NCI-H2029 treated with DMSO at 0.1 percent for 48 hours (cell line): Measurements from ENCODE around the gene RBKS.
"Not testable (repeated sequence)": the region's sequence is repeated elsewhere in the genome, so short reads cannot be mapped to it uniquely, and the experiment has no call there.

Experiments used
- DNase-seq: peaks from one replicate; lab custom pipeline; 2025; lab: John Stamatoyannopoulos, UW

RBKS gene

DNA sequence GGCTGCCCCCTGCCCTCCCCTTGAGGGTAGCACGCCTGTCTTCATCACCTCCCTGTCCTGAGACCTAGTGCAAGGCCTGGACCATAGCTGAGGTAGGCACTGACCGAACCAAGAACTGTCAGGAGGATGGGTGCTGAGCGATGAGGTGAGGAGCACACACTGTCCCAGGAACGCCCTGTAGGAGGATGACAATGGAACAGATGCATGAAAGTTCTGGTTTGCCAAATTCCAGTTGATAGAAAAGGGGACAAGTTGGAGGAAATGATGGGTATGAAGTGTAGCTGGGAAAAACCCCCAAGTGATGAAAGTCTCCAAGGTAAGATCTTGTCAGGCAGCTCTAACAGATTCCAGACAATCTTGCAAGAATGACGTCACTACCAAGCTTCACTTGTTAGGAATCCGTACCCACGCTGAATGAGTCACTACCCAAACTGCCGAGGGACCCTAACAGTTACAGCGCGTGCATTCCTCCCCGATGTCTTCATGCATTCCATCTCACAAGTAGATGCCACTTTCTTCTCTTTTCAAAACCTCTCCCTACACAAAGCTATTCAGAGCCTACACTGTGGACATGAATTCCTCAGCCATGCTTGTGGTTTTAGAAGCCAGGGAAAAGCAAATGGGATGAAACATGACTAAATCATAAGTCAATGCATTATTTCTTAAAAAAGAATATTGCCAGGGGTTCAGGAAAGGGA is 91.1 kb downstream of the RBKS start:
- no peak for DNase-seq

DNA sequence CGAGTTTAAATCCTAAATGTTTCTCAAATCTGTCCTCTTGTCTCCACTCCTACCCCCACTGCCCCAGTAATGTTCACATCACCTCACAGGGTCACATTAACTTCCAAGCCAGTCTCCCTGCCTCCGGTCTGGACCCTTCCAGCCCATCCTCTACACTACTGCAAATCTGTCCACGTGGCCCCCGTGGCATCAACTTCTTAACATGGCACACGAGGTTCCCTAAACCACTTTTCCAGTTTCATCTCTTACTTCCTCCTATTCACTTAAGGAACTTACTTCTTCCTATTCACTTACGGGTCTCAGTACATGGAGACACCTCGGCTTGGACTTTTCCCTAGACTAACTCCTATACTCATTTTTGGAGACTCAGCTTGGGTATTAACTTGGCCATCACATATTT is 91.7 kb downstream of the RBKS start:
- DNase-seq, result no peak

DNA sequence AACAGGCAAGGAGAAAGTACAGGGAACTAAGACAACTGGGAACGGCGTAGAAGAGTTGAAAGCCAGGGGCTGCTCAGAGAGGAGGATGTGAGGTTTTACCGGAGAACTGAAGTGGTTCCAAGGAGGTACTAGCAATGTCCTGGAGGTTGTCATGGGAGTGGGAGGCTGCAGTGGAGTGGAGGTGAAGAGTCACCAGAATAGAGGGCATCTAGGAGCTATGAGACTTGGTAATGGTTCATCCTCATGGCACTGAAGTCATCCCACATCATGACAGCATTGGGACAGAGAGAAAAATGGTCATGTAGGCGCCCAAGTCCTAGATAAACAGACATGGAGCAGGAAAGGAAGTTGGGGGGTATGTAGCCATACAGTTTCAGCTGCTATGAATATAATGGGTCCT is 92.3 kb downstream of the RBKS start:
- no peak for DNase-seq

DNA sequence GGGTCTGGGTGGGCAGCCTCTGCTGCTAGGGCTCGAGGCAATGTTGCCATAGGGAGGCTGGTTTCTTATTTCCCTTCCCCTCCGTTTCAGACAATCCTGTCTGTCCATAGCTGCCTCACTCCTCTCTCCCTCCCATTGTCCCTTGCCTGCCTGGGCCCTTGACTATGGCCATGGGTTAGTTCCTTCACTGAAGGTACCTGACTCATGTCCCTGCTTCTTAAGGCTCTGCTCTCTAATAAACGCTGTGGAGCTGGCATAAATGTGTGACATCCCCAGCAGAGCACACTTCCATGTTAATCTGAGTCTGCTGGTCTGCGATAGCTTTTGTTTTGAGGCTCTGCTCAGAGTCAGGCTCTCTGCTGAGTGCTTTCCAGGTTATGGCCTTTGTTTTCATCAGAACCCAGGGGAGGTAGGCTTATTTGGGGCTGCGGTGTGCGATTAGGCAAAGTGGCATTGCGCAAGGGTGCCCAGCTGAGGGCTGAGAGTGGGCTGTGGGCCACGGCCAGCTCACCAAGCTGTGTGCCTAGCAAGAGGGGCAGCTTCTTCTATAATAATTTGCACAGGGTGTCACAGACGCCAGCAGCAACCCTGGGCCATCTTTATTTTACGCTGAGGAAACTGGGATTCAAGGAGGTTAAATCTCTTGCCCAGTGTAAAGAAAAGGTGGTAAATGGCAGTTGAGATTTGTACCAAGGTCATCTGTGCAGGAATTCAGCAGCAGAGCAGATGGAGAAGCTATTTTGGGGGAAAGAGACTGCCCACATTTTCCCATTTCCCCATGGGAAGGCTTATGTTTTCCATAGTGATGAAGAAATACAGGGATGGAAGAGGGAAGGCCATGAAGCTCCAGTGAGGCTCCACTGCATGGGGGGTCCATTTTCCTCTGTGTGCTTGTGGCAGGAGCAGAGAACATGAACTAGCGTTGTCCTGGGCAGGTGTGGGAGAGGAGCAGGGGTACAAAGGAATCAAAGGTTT is 93.1 kb downstream of the RBKS start:
- DNase-seq, result no peak

DNA sequence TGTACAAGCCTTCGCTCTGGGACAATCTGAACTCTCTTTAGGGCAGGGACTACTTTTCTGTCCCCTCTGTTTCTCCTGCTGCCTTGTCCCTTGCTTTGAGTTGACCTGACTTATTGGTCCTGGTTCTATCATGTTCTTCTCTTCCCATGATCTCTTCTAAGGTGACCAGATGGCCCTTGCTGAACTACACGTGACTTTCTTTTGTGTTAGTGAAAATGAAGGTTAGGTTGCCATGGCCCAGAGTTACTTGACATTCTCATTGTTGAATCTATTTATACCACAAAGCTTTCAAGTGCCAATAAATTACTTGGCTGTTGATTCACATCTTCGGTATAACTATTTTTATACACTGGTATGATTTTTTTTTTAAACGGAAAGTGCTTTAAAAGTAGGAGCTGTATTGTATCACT is 94.3 kb downstream of the RBKS start:
- DNase-seq, result no peak

DNA sequence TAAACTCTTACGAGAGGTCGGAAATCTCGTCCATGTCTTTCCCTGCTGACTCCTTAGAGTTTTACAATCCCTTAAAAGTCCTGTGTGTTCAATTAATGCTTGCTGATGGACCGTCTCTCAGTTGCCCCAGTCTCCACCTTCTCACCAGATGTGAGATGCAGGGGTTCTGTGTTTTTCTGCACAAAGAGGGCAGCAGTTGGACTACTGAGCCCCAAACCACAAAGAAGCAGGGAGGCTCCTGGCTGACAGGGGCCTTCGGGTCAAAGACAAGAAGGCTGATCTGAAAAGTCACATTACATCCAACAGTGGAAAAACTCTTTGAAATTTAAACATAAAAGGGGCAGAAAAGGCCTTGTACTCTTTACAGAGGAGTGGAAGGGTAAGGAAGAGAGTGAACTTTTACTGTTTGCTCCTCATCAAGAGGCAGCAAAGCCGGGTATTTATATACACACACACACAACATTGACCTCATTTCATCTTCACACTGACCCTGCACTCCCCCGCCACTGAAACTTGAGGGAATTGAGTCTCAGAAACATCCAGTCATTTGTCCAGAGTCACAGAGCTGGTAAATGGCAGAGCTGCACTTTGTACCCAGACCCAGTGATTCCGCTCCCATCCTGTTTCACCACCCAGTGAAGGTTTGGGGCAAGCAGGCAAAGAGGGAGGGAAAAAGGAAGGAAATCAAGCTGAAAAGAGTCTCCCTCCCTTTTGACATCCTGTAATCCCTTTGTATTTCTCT is 94.9 kb downstream of the RBKS start:
- DNase-seq, result no peak

DNA sequence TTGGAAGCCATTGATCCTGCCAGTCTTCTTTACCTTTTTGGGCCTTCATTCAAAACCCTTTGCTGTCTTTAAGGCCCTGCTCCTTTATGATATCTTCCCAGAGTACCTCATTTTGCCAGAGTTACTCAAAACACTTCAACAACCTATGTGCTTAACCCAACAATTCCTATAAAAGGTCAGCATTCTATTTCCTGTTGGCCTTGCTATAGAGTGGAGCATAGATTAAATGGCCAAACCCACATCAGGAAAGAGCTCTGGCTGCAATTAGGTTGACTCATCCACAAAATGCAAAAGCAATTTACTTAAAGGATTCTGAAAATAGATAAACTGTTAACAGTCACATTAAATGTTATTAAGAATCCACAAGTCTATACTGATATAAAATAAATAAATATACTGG is 97.4 kb downstream of the RBKS start:
- DNase-seq, result no peak

DNA sequence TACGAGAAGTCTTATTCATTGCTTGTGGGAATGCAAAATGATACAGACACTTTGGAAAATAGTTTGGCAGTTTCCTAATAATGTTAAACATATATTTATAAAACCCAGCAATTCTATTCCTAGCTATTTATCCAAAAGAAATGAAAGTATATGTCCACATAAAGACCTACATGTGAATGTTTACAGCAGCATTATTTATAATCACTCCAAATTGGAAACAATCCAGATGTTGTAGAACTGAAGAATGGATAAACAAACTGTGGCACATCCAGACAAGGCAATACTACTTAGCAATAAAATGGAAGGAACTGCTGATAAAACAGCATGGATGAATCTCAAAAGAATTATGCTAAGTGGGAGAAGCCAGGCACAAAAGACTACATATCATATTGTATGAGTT is 99.4 kb downstream of the RBKS start:
- DNase-seq, result no peak

DNA sequence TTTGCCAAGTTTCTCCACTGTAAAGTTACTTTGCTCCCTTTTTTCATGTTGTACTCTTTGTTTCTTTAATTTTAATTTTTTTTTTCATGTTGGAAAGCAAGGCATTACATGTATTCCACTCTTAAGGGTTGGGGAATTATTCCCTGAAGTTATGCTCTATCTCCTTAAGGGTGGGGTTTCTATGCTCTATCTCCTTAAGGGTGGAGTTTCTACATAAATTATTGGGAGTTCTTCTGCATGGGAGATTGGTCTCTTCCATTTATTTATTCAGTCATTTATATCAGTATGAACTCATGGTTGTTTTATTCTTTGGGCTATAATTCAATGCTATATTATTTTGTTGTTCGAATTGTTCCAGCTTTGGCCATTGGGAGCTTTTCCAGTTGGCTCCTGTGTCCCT is 107.5 kb downstream of the RBKS start:
- no peak for DNase-seq

DNA sequence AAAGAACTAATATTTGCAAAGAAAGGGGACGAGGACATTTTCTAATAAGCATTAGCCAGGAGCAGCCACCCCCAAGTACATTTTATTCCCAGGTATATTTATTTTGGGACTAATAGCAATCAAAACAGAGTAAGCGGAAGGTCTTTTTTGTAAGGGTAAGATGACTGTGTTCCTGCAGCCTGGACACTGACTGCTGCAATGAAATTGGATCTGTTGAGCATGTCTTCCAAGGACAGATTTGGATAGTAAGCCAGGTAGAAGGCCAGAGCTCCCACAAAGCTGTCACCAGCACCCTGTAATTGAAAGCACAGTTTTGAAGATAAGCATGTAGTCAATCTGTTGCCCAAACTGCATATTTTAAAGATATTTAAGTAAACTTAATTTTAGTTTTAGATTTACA is 108.7 kb downstream of the RBKS start:
- no peak for DNase-seq

DNA sequence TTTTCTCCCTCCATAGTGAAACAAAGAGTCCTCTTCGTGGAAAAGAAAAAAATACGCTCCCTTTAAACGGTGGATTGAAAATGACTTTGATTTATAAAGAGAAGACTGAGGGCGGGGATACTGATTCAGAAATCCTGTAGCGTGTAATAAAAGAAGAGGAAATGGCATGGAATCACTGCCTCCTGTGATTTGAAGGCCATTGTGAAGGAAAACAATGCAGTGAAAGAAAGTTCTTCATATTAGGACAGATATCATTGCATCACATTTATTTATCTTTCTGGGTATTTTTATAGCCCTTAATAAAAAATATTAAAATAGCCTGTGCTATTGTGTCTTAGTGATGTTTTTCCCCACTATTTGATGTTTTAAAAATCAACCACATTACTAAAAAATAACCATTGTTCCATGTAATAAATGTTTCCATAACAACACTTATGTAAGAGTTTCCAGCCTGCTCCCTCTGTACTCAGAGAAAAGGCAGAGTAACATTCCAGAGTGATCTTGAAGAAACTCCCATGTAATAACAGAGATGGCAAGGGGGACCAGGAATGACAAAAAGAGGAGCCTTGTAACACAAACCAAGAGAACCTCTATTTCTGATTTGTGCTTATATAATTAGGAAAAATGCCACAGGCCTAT is 110.7 kb downstream of the RBKS start:
- DNase-seq, result no peak

DNA sequence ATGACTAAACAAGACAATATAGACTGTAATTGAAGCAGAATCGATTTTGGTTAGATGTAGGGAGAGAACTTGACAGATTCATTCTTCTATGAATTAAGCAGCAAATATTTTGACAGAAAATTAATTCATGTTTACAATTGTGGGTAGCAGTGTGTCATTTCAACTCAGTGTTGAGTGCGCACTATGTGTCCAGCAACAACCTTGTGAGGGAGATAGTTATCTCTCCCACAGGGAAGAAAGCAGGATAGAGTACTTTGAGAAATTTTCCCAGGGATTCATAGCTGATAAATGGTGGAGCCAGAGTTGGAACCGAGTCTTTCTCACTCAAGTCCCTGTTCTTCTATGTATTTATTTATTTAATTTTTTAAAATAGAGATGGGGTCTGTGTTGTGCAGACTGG is 113.5 kb downstream of the RBKS start:
- DNase-seq, result no peak

DNA sequence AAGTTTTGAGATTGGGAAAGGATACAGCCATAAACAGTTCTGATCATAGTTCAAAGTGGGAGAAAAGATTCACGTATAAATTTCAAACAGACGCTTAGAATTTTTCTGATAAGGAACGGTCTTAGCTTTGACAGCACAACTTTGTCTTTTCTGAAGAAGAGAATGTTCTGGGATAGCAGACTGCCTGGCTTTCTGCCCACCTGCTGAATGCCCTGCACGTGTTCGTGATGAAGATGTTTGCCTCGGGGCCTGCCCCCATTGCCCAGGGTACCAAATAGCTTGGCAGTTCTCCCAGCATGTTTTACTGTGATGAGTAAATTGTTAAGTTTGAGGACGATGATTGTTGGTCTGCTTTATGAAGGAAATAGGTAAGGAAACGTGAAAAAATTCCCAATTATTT is 114.1 kb downstream of the RBKS start:
- DNase-seq, result no peak

DNA sequence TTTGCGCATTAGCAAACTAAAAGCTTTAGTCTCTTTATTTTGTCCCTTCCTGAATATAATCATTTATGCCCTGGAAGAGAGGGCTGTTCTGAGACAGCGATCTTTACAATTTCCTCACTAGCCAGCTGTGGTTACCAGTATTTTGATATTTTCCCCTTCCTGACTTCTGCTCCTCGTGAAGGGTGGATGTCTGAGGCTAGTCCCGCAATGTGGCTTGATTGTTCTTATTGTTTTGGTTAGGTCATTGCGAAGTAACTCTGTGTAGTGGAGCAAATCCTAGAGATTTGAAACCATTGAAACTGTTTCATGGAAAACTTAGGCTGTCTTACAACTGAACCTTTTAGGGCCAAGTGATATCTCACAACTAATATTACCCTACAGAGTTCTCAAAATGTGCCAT is 116.2 kb downstream of the RBKS start:
- DNase-seq, result no peak

DNA sequence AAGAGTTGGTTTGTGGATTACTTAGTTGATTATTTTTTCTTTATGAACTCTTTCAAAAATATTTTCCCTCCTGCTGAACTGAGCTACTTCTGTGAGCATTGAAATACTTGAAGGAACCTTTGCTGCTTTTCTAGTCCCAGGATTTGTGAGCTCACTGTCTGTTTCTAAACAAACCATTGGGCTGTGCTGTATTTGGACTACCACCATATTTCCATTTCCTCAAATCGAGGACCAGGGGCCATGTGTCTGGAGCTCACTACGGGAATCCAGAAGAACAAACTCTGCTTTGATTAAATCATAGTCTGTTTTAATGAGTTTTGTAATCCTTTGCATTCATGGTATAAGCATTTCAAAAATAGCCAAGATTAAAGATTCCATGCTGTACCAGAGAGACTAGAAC is 117.4 kb downstream of the RBKS start:
- no peak for DNase-seq

DNA sequence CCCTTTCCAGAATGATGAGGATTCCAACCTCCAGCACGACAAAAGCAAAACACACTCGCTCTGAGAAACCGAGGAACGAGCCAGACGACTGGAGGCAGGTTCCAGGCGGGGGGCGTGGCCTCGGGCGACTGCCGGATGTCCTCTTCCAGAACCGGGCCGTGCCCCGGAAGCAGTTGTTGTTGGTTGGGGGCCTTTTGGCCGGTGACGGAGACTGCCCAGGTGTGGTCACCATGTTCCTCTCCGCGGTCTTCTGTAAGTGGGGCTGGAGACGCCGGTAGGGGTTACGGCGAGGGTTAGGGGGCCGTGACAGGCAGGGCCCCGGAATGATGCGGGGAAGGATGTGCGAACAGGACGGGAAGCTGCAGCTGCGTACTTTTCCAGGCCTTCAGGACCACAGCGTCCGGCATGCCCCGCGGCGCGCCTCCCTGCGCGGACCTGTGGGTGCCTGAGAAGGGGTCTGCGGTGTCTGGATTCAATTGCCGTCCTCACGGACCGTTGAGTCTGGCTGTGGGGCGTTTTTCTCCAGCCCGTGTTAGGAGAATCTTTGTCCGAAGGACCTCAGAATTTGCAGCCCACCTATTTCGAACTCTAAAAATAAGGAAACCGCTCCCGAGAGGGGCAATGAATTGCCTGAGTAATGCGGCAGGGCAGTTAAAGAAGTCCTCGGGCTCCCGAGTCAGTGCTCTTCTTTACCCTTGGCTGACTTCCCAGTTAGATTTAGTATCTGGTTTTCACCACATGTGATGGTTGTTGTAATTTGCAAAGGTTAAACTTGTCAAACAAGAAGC is 118.4 kb downstream of the RBKS start, which contains the start of gene MRPL33:
MRPL33 (plus strand) TSS at position 172 of the 788 bp plus-strand sequence; CDS start at position 231, 59 bp downstream.
- peak; percentile 64 for DNase-seq

DNA sequence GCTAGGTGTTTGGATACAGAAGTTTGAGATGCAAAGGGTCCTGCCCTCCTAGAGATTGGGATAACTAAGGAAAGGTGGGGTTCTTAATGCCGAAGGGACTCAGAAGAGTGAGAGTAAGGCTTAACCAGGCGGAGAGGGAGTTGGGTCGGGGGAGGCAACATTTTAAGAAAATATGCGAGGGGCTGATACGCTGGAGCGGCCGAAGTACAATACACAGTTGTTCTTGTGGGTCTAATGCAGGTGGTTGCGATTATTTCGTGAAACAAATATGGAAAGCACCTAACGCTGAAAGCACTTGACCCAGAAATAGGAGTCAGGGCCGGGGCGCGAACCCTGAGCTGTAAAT is 119.0 kb downstream of the RBKS start:
- no peak for DNase-seq

DNA sequence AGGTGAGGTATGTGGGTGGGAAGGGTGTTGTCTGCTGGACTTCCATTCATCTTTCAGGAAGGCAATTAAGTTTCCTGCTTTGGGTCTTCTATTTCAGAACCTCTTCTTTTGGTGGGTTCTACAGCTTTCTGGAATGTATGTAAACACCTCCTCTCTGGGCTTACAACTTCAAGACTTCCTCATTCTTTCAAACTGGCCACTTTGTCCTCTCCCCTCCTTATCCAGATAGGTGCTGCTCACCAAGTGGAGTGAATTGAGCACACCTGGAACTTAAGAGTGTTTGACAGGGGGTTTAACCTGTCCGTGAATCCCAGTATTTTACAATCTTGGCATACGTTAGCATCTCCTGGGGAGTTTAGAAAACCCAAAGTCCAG is 123.9 kb downstream of the RBKS start:
- no peak for DNase-seq

DNA sequence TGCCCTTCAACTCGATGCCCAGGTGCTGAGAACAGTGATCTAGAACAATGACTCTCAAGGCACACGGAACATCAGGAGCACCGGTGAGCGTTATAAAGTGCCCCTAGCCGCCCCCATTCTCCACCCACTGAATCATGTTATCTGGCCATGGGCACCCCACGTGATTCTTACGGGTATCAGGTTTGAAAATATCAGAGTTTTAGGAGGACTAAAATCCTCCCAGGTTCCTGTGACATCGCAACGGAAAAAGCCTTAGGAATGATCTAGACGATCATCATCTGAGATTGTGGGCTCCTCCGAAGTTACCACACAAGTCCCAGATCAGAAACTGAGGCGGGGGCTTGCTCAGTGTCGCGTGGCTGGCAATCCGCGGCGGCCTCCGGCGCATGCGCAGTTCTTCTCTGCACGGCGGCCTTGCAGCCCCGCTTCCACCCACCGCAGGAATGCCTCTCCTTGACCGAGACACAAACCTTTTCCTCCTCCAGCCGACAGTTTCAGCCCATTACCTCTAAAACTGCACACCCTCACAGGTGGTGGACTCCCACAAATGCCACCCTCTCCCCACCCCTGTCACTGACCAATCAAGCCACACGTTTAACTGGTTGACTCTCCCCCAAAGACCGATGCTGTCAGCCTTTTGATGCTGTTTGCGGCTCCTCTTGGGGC is 124.4 kb downstream of the RBKS start:
- DNase-seq, result peak; percentile 12

DNA sequence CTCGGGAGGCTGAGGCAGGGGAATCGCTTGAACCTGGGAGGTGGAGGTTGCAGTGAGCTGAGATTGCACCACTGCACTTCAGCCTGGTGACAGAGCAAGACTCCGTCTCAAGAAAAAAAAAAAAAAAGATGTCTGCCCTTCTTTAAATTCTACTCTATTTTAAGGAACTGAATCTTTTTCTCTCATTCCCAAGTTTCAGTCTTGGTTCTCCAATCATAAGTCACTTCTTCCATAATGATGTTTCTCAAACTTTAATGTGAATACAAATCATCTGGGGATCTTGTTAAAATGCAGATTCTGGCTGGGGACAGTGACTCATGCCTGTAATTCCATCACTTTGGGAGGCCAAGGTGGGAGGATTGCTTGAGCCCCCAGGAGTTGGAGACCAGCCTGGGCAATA is 125.7 kb downstream of the RBKS start:
- not testable (repeated sequence) for DNase-seq

DNA sequence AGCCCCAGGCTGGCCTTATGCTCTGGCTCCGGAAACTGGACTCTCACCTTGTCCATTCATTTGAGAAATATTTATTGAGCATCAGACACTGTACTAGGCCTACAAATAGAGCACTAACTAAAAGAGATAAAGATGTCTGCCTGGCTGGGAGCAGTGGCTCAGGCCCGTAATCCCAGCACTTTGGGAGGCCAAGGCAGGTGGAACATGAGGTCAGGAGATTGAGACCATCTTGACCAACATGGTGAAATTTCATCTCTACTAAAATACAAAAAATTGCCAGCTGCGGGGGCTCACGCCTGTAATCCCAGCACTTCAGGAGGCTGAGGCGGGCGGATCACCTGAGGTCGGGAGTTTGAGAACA is 126.3 kb downstream of the RBKS start:
- DNase-seq, result no peak
